ENCODE data around the gene TSPAN7.

DNA sequence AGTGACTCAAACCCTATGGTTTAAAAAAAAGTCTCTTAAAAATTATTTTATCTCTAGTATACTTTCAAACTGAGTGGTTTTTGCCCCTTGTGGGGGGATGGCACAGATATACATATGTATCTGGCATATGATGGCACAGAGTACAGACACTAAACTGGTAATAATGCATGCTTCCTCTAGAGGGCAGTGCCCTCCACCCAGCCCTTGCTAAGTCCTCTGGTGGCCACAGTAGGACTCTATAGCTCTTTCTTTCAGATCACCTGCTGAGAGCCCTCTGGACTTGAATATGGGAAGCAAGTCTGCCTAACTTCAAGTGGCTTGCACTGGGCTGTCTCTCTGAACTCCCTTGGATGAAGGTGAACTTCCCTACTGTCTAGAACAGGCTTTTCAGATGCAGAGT lies 66.3 kb downstream of the TSPAN7 start:
- no peak for TF ChIP-seq ZNF232 (CRISPR knock-in tag; IDR thresholded peaks at IDR 0.05)
- TF ChIP-seq HDAC3 (IDR thresholded peaks at IDR 0.05; ENCODE audit: borderline replicate concordance, partially characterized antibody): no peak
- TF ChIP-seq, protein P1, sequence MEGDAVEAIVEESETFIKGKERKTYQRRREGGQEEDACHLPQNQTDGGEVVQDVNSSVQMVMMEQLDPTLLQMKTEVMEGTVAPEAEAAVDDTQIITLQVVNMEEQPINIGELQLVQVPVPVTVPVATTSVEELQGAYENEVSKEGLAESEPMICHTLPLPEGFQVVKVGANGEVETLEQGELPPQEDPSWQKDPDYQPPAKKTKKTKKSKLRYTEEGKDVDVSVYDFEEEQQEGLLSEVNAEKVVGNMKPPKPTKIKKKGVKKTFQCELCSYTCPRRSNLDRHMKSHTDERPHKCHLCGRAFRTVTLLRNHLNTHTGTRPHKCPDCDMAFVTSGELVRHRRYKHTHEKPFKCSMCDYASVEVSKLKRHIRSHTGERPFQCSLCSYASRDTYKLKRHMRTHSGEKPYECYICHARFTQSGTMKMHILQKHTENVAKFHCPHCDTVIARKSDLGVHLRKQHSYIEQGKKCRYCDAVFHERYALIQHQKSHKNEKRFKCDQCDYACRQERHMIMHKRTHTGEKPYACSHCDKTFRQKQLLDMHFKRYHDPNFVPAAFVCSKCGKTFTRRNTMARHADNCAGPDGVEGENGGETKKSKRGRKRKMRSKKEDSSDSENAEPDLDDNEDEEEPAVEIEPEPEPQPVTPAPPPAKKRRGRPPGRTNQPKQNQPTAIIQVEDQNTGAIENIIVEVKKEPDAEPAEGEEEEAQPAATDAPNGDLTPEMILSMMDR (IDR thresholded peaks at IDR 0.05 in 2 of 3, conservative IDR thresholded peaks at IDR 0.05 in 1 of 3; ENCODE audit: insufficient read depth in 2 of 3, low read depth in 1 of 3, low read length in 3 of 3): peak; percentile 81 to 99 (median 97)
- no peak for TF ChIP-seq ELF2 (CRISPR knock-in tag; IDR thresholded peaks at IDR 0.05)
- no peak for TF ChIP-seq FOSL1 (tag; conservative IDR thresholded peaks at IDR 0.05)
- peak; percentile 60 for TF ChIP-seq SMC3 (conservative IDR thresholded peaks at IDR 0.05; ENCODE audit: insufficient read depth, low read depth, low read length)
- TF ChIP-seq, protein P2, sequence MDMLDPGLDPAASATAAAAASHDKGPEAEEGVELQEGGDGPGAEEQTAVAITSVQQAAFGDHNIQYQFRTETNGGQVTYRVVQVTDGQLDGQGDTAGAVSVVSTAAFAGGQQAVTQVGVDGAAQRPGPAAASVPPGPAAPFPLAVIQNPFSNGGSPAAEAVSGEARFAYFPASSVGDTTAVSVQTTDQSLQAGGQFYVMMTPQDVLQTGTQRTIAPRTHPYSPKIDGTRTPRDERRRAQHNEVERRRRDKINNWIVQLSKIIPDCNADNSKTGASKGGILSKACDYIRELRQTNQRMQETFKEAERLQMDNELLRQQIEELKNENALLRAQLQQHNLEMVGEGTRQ (CRISPR knock-in tag; IDR thresholded peaks at IDR 0.05): no peak
- no peak for TF ChIP-seq MCM2 (IDR thresholded peaks at IDR 0.05; ENCODE audit: low read depth)
- TF ChIP-seq ZNF561 (CRISPR knock-in tag; conservative IDR thresholded peaks at IDR 0.05): no peak
- TF ChIP-seq, protein P3, sequence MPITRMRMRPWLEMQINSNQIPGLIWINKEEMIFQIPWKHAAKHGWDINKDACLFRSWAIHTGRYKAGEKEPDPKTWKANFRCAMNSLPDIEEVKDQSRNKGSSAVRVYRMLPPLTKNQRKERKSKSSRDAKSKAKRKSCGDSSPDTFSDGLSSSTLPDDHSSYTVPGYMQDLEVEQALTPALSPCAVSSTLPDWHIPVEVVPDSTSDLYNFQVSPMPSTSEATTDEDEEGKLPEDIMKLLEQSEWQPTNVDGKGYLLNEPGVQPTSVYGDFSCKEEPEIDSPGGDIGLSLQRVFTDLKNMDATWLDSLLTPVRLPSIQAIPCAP (CRISPR knock-in tag; IDR thresholded peaks at IDR 0.05; ENCODE audit: borderline replicate concordance): no peak
- TF ChIP-seq, protein P4, sequence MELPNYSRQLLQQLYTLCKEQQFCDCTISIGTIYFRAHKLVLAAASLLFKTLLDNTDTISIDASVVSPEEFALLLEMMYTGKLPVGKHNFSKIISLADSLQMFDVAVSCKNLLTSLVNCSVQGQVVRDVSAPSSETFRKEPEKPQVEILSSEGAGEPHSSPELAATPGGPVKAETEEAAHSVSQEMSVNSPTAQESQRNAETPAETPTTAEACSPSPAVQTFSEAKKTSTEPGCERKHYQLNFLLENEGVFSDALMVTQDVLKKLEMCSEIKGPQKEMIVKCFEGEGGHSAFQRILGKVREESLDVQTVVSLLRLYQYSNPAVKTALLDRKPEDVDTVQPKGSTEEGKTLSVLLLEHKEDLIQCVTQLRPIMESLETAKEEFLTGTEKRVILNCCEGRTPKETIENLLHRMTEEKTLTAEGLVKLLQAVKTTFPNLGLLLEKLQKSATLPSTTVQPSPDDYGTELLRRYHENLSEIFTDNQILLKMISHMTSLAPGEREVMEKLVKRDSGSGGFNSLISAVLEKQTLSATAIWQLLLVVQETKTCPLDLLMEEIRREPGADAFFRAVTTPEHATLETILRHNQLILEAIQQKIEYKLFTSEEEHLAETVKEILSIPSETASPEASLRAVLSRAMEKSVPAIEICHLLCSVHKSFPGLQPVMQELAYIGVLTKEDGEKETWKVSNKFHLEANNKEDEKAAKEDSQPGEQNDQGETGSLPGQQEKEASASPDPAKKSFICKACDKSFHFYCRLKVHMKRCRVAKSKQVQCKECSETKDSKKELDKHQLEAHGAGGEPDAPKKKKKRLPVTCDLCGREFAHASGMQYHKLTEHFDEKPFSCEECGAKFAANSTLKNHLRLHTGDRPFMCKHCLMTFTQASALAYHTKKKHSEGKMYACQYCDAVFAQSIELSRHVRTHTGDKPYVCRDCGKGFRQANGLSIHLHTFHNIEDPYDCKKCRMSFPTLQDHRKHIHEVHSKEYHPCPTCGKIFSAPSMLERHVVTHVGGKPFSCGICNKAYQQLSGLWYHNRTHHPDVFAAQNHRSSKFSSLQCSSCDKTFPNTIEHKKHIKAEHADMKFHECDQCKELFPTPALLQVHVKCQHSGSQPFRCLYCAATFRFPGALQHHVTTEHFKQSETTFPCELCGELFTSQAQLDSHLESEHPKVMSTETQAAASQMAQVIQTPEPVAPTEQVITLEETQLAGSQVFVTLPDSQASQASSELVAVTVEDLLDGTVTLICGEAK (IDR thresholded peaks at IDR 0.05): no peak
- TF ChIP-seq, protein P4 (CRISPR knock-in tag; IDR thresholded peaks at IDR 0.05): no peak
- no peak for TF ChIP-seq TFAM (CRISPR knock-in tag; conservative IDR thresholded peaks at IDR 0.05)
